Measurements from ENCODE around the gene LARP1B. TPM values are rescaled to one million over a fixed set of nuclear protein-coding genes. Genes with fewer than 3 reads are reported as not detected.

LARP1B gene
- total and polyA plus RNA-seq, 2 experiments from 2014 or later: 5.8 to 16.7 TPM

DNA sequence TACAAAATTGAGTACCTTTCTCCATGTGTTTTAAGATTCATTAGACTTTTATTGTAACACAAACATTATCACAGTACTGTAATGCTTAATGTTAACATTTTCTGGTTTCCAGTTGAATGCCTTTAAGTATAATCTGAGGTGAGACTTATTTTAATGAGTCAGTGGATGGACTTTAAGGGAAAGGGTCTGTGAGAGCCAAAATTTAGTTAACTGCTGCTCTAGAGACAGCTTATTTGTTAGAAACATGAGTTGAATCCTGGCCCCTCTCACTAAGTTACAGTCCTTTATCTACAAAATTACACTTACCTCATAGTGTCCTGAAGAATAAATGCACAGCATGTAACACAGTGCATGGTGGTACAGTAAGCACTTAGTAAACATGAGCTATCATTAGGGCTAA lies 160.5 kb downstream of the LARP1B start:
- no peak for TF ChIP-seq CTCF (IDR thresholded peaks at IDR 0.05; ENCODE audit: low read depth, low read length)
- Histone ChIP-seq H3K27ac (no peak overlapping the region), H3K4me3 (no peak overlapping the region)

GRCh38 chr4:128225148-128225547 lies 164.0 kb downstream of the LARP1B start:
- Histone ChIP-seq H3K9me3 (ENCODE audit: low read depth) (no peaks in the 10 kb centered on the region), H3K4me1 (ENCODE audit: low read depth) (no peaks in the 10 kb centered on the region), H3K4me3 (no peak overlapping the region), H3K27ac (no peak overlapping the region), H3K27me3 (no peaks in the 10 kb centered on the region), H3K36me3 (no peaks in the 10 kb centered on the region)
- no peak for TF ChIP-seq CTCF (IDR thresholded peaks at IDR 0.05; ENCODE audit: low read depth, low read length)
- peak; percentile 50 to 60 for DNase-seq (ENCODE audit: low read depth in 1 of 2, low spot score in 1 of 2)

More for the DNA sequence above, 160.5 kb downstream of the LARP1B start:
- H3K4me1 ChIP-seq (ENCODE audit: low read depth): no peaks in the 10 kb centered on the region
- no peaks in the 10 kb centered on the region for H3K27me3 ChIP-seq
- no peaks in the 10 kb centered on the region for H3K9me3 ChIP-seq (ENCODE audit: low read depth)
- no peaks in the 10 kb centered on the region for H3K36me3 ChIP-seq
- no peak for DNase-seq (ENCODE audit: low read depth in 1 of 2, low spot score in 1 of 2)

DNA sequence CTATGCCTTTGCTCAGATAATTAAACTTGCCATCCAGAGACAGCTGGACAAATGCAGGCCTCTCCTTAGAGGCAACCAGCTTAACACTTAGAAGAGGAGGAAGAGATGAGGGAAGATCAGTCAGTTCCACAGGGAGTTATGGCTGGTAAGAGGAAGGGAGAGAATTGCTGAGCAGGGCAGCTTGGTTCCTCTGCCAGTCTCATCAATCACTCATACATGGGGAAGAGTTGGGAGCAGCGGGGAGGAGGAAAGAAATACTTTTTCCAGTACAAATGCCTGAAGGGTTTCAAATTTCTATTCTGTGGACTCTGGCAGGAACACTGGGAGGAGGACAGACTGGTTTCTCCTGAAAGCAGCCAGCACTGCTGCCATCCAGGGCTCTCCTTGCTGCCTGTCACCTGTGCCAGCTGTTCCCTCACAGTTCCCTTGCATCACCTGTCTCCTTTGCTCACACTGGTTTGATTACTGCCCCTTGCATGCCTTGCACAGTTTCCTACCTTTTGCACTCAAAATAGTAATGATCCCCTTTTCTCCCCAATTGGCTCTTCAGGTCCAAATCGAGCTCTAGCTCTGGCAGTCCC lies 167.0 kb downstream of the LARP1B start:
- TF ChIP-seq CTCF (IDR thresholded peaks at IDR 0.05; ENCODE audit: low read depth, low read length): no peak
- DNase-seq (ENCODE audit: low read depth in 1 of 2, low spot score in 1 of 2): no peak
- Histone ChIP-seq H3K27me3 (no peaks in the 10 kb centered on the region), H3K4me3 (no peak overlapping the region), H3K4me1 (ENCODE audit: low read depth) (no peaks in the 10 kb centered on the region), H3K27ac (no peak overlapping the region), H3K9me3 (ENCODE audit: low read depth) (no peaks in the 10 kb centered on the region), H3K36me3 (no peaks in the 10 kb centered on the region)

- no peak for TF ChIP-seq CTCF (IDR thresholded peaks at IDR 0.05; ENCODE audit: low read depth, low read length)
- no peaks in the 10 kb centered on the region for H3K9me3 ChIP-seq (ENCODE audit: low read depth)
- no peak overlapping the region for H3K4me3 ChIP-seq
- no peaks in the 10 kb centered on the region for H3K27me3 ChIP-seq
- H3K4me1 ChIP-seq (ENCODE audit: low read depth): no peaks in the 10 kb centered on the region
- H3K27ac ChIP-seq: no peak overlapping the region
- H3K36me3 ChIP-seq: no peaks in the 10 kb centered on the region
- peak; percentile 27 to 54 for DNase-seq (ENCODE audit: low read depth in 1 of 2, low spot score in 1 of 2)
These were observed 168.0 kb downstream of the LARP1B start for GRCh38 chr4:128228845-128229795.

- no peak for TF ChIP-seq CTCF (IDR thresholded peaks at IDR 0.05; ENCODE audit: low read depth, low read length)
- DNase-seq (ENCODE audit: low read depth in 1 of 2, low spot score in 1 of 2): no peak
- H3K27me3 ChIP-seq: no peaks in the 10 kb centered on the region
- H3K4me1 ChIP-seq (ENCODE audit: low read depth): no peaks in the 10 kb centered on the region
- no peak overlapping the region for H3K27ac ChIP-seq
- H3K36me3 ChIP-seq: no peaks in the 10 kb centered on the region
- H3K4me3 ChIP-seq: no peak overlapping the region
- no peaks in the 10 kb centered on the region for H3K9me3 ChIP-seq (ENCODE audit: low read depth)
These were observed 171.6 kb downstream of the LARP1B start for GRCh38 chr4:128232719-128233118.
